A673 (cell line): ENCODE results near the gene VDR.

Source experiments
- CTCF ChIP-seq: fragments of 300-800, 200-600 bp; sonication (generic); conservative IDR thresholded peaks from 2 replicates; pipeline ENCODE4 v1.5.1; 2017; ENCODE audit warnings: low read depth, mild to moderate bottlenecking, antibody characterized with exemption, low read length, moderate library complexity, mixed read lengths
- EZH2 ChIP-seq: fragments of 200-600 bp; sonication (generic); IDR thresholded peaks from 2 replicates; pipeline ENCODE4 v1.6.1; 2017; ENCODE audit warnings: borderline replicate concordance, low read depth, mild to moderate bottlenecking, mixed read lengths, antibody characterized with exemption, low read length; ENCODE audit not compliant: poor library complexity, severe bottlenecking

GRCh38 chr12:47876440-47876960, 28.3 kb downstream of the VDR start:
- TF ChIP-seq CTCF (no peak), EZH2 (no peak)
